HEK293 (cell line): Measurements from ENCODE around the gene ABRACL.

ENCODE experiments used
- CTCF ChIA-PET: fragments of 350-600 bp; formaldehyde crosslinking; extraction: SDS; loops from one replicate; lab custom pipeline; 2021; ENCODE audit warnings: antibody characterized with exemption; lab: Yijun Ruan, JAX
- POLR2A ChIA-PET: fragments of 300-600 bp; formaldehyde crosslinking; extraction: SDS; loops from one replicate; lab custom pipeline; 2020; ENCODE audit warnings: antibody characterized with exemption, inconsistent platforms; lab: Yijun Ruan, JAX
- H3K27ac ChIP-seq: fragments of 200-500 bp; sonication (Bioruptor generic); 2 replicates; pipeline ENCODE4 v1.5.1; 2014; ENCODE audit warnings: low read depth, low read length, control low read depth, inconsistent platforms; ENCODE audit errors: extremely low read depth
- H3K36me3 ChIP-seq, 2 experiments: fragments of 200-500 bp in 1 of 2; sonication (Bioruptor generic) in 1 of 2; 1 replicate in 1 of 2; 2 replicates in 1 of 2; pipeline ENCODE4 v1.5.1; 2014 to 2017; ENCODE audit warnings: inconsistent platforms in 2 of 2, low read length in 2 of 2; ENCODE audit not compliant: control insufficient read depth in 2 of 2, insufficient read depth in 1 of 2
- H3K4me1 ChIP-seq: fragments of 200-500 bp; sonication (Bioruptor generic); 2 replicates; pipeline ENCODE4 v1.5.1; 2014; ENCODE audit warnings: mild to moderate bottlenecking, low read length, inconsistent platforms; ENCODE audit not compliant: control insufficient read depth, insufficient read depth
- H3K4me3 ChIP-seq: 2 replicates; pipeline ENCODE4 v1.5.1; 2011; ENCODE audit warnings: low read depth, mild to moderate bottlenecking, control low read depth, low read length, moderate library complexity
- H3K9me3 ChIP-seq: fragments of 200-500 bp; sonication (Bioruptor generic); 2 replicates; pipeline ENCODE4 v1.5.1; 2014; ENCODE audit warnings: low read depth, low read length, inconsistent platforms; ENCODE audit not compliant: control insufficient read depth, insufficient read depth
- IKZF3 ChIP-seq: fragments of 450-650 bp; IDR thresholded peaks from 2 replicates; pipeline ENCODE4 v1.5.0; 2018; ENCODE audit warnings: missing biosample characterization, mild to moderate bottlenecking, missing genetic modification characterization, moderate library complexity
- KLF16 ChIP-seq: fragments of 450-650 bp; formaldehyde crosslinking; IDR thresholded peaks from 2 replicates; pipeline ENCODE4 v1.5.1; 2017; ENCODE audit warnings: missing biosample characterization, missing genetic modification characterization
- MEIS1 ChIP-seq: sonication (generic); formaldehyde crosslinking; IDR thresholded peaks from 2 replicates; pipeline ENCODE4 v1.8.1; 2022; ENCODE audit warnings: missing genetic modification reagents, mild to moderate bottlenecking, borderline replicate concordance
- PRDM1 ChIP-seq: fragments of 450-650 bp; formaldehyde crosslinking; IDR thresholded peaks from 2 replicates; pipeline ENCODE4; 2016; ENCODE audit warnings: missing biosample characterization, missing genetic modification characterization
- SP3 ChIP-seq: fragments of 450-650 bp; formaldehyde crosslinking; IDR thresholded peaks from 2 replicates; pipeline ENCODE4 v1.5.1; 2016; ENCODE audit warnings: missing biosample characterization, missing genetic modification characterization
- WT1 ChIP-seq: fragments of 450-650 bp; formaldehyde crosslinking; IDR thresholded peaks from 2 replicates; pipeline ENCODE4 v1.5.1; 2016; ENCODE audit warnings: missing biosample characterization, missing genetic modification characterization
- ZBTB17 ChIP-seq: fragments of 450-650 bp; formaldehyde crosslinking; IDR thresholded peaks from 2 replicates; pipeline ENCODE4 v1.5.1; 2016; ENCODE audit warnings: missing biosample characterization, missing genetic modification characterization
- ZBTB20 ChIP-seq: fragments of 450-650 bp; formaldehyde crosslinking; IDR thresholded peaks from 2 replicates; pipeline ENCODE4 v1.5.1; 2016; ENCODE audit warnings: missing biosample characterization, missing genetic modification characterization
- ZBTB48 ChIP-seq: fragments of 450-650 bp; formaldehyde crosslinking; IDR thresholded peaks from 2 replicates; pipeline ENCODE4 v1.5.1; 2016; ENCODE audit warnings: missing biosample characterization, missing genetic modification characterization
- ZBTB8A ChIP-seq: fragments of 450-650 bp; formaldehyde crosslinking; IDR thresholded peaks from 2 replicates; pipeline ENCODE4 v1.5.1; 2016; ENCODE audit warnings: missing biosample characterization, missing genetic modification characterization
- ZNF23 ChIP-seq: fragments of 450-650 bp; formaldehyde crosslinking; IDR thresholded peaks from 2 replicates; pipeline ENCODE4 v1.5.1; 2016; ENCODE audit warnings: missing biosample characterization, missing genetic modification characterization, borderline replicate concordance
- ZNF391 ChIP-seq: fragments of 450-650 bp; formaldehyde crosslinking; IDR thresholded peaks from 2 replicates; pipeline ENCODE4 v1.5.1; 2016; ENCODE audit warnings: low read depth, missing biosample characterization, missing genetic modification characterization, borderline replicate concordance
- ZNF404 ChIP-seq: fragments of 450-650 bp; formaldehyde crosslinking; IDR thresholded peaks from 2 replicates; pipeline ENCODE4 v1.5.1; 2017; ENCODE audit warnings: missing biosample characterization, missing genetic modification characterization
- ZNF423 ChIP-seq: fragments of 450-650 bp; formaldehyde crosslinking; IDR thresholded peaks from 2 replicates; pipeline ENCODE4 v1.5.1; 2016; ENCODE audit warnings: missing biosample characterization, missing genetic modification characterization
- ZNF555 ChIP-seq: fragments of 450-650 bp; formaldehyde crosslinking; conservative IDR thresholded peaks from 2 replicates; pipeline ENCODE4 v1.5.1; 2017; ENCODE audit warnings: missing biosample characterization, mild to moderate bottlenecking, missing genetic modification characterization, inconsistent platforms
- ZNF561 ChIP-seq: fragments of 450-650 bp; IDR thresholded peaks from 2 replicates; pipeline ENCODE4 v1.5.1; 2018; ENCODE audit warnings: missing biosample characterization, missing genetic modification characterization, borderline replicate concordance
- ZNF623 ChIP-seq: fragments of 450-650 bp; formaldehyde crosslinking; IDR thresholded peaks from 2 replicates; pipeline ENCODE4 v1.5.1; 2016; ENCODE audit warnings: missing biosample characterization, missing genetic modification characterization
- ZSCAN30 ChIP-seq: fragments of 450-650 bp; IDR thresholded peaks from 2 replicates; pipeline ENCODE4 v1.5.1; 2018; ENCODE audit warnings: missing biosample characterization, mild to moderate bottlenecking, missing genetic modification characterization, moderate library complexity
- TF ChIP-seq, protein P1 (sequence below): fragments of 450-650 bp; formaldehyde crosslinking; IDR thresholded peaks from 2 replicates; pipeline ENCODE4 v1.5.1; 2017; ENCODE audit warnings: missing biosample characterization, mild to moderate bottlenecking, missing genetic modification characterization, moderate library complexity
- TF ChIP-seq, protein P2 (sequence below): fragments of 450-650 bp; formaldehyde crosslinking; IDR thresholded peaks from 2 replicates; pipeline ENCODE4 v1.5.1; 2016; ENCODE audit warnings: missing biosample characterization, missing genetic modification characterization
- TF ChIP-seq, protein P3 (sequence below): fragments of 450-650 bp; formaldehyde crosslinking; IDR thresholded peaks from 2 replicates; pipeline ENCODE4 v1.5.1; 2016; ENCODE audit warnings: missing biosample characterization, missing genetic modification characterization, borderline replicate concordance
- TF ChIP-seq, protein P4 (sequence below): fragments of 450-650 bp; formaldehyde crosslinking; IDR thresholded peaks from 2 replicates; pipeline ENCODE4 v1.5.1; 2016; ENCODE audit warnings: missing biosample characterization, missing genetic modification characterization, low read depth

Gene ABRACL

DNA sequence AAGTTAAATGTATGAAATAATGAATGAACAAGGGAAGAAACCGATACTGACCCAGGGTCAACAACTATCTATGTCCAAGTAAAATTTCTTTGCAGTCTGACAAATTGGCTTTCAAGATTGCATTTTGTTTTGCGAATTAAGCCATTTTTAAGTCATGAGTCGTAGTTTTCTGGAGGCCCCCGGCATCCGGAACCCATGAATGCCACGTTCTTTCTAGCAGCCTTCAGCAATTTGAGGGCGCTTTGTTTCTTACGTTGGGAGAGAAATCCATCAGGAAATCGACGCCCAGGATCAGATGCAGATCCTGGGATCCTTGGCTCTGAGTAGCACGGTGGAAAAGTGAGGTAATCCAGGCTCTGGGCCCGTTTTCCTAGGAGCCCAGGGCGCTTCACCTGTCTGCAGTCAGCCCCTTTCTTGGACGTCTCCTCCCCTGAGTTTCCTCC is 309 bp upstream of the ABRACL start:
- CTCF ChIA-PET: interaction anchor here (1.2 to 1.6 kb wide), 2 partner anchors 39 to 211 kb away, joined by 4 to 7 read pairs; partner anchors contain the start of gene REPS1
- peaks cover 7% of the 10 kb centered on the region for H3K4me1 ChIP-seq

DNA sequence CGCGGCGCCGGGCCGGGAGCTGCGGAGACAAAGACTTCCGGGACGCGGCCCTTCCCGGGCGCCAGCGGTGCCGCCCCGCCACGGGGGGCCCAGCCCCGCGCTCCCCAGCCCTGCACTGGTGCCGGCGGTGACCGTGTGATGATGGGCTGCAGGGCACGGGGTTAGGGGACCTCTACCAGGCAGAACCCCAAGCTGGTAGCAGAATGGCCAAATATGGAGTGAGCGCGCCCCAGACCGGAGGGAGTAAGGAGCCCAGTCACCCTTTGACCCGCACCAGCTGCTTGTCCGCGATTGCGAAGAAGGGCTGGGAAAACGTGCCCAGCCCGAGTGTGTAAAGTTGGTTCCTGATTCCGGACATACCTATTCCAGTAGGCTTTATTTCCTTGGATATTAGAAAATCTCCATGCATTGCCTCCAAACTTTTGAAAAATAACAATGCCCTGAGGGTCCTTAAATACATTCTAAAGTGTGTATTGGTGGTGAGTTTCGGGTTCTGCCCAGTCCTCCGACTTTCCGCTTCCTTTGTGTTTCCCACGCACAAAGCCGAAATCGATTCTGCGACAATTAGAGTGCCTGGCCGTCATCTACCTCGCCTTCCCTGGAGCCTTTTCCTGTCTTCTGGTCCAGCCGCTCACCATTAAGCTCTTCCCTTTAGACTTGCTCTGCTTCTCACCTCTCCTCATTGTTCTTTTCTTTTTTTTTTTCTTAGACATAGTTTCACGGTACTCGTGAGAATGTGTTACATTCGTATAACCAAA is 1.1 kb downstream of the ABRACL start:
- Histone ChIP-seq H3K4me3 (peak overlapping the region; percentile 92), H3K36me3 (peaks cover 0 to 13% of the 10 kb centered on the region in 2 experiments; a peak in 1 of 3 replicates), H3K9me3 (no peaks in the 10 kb centered on the region), H3K4me1 (peaks cover 7% of the 10 kb centered on the region), H3K27ac (peak overlapping the region; percentile 78; the same call in 1 of the 2 replicates)
- CTCF ChIA-PET: interaction anchor here (1.1 kb wide), 1 partner anchor 41 kb away, joined by 3 read pairs; no protein-coding TSS in a partner anchor
- POLR2A ChIA-PET: interaction anchor here (0.8 to 1.1 kb wide), 4 partner anchors 11 to 122 kb away, joined by 3 to 4 read pairs (median 3); partner anchors contain the start of gene REPS1
- TF ChIP-seq ZBTB8A (tag by site-specific recombination) (peak; percentile 76), PRDM1 (tag by site-specific recombination) (no peak), WT1 (tag by site-specific recombination) (peak; percentile 12; the same call in 1 of the 2 replicates), ZNF561 (tag by site-specific recombination) (0 out of 2 replicates have a peak, but pooled peaks have one; percentile 39), ZBTB17 (tag by site-specific recombination) (peak; percentile 77), ZBTB20 (tag by site-specific recombination) (peak; percentile 85), ZSCAN30 (tag by site-specific recombination) (peak; percentile 15; the same call in 1 of the 2 replicates), ZNF391 (tag by site-specific recombination) (no peak), ZNF555 (tag by site-specific recombination) (no peak), KLF16 (tag by site-specific recombination) (no peak), ZNF404 (tag by site-specific recombination) (no peak)
- TF ChIP-seq, protein P1, sequence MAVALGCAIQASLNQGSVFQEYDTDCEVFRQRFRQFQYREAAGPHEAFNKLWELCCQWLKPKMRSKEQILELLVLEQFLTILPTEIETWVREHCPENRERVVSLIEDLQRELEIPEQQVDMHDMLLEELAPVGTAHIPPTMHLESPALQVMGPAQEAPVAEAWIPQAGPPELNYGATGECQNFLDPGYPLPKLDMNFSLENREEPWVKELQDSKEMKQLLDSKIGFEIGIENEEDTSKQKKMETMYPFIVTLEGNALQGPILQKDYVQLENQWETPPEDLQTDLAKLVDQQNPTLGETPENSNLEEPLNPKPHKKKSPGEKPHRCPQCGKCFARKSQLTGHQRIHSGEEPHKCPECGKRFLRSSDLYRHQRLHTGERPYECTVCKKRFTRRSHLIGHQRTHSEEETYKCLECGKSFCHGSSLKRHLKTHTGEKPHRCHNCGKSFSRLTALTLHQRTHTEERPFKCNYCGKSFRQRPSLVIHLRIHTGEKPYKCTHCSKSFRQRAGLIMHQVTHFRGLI (tag by site-specific recombination): peak; percentile 25; the same call in 1 of the 2 replicates

More for the DNA sequence above, 309 bp upstream of the ABRACL start:
- POLR2A ChIA-PET: interaction anchor here (0.6 to 1.2 kb wide), 6 partner anchors 10 to 255 kb away, joined by 3 to 4 read pairs (median 3); partner anchors contain the start of gene CCDC28A
- TF ChIP-seq ZNF623 (tag by site-specific recombination) (0 out of 2 replicates have a peak, but pooled peaks have one; percentile 22), MEIS1 (no peak), ZBTB8A (tag by site-specific recombination) (peak; percentile 95), ZSCAN30 (tag by site-specific recombination) (0 out of 2 replicates have a peak, but pooled peaks have one; percentile 10), ZBTB48 (tag by site-specific recombination) (peak; percentile 90; the same call in 1 of the 2 replicates), ZNF423 (tag by site-specific recombination) (no peak), ZNF23 (tag by site-specific recombination) (no peak), IKZF3 (peak; percentile 82; the same call in 1 of the 2 replicates), SP3 (tag by site-specific recombination) (0 out of 2 replicates have a peak, but pooled peaks have one; percentile 70)
- TF ChIP-seq, protein P2, sequence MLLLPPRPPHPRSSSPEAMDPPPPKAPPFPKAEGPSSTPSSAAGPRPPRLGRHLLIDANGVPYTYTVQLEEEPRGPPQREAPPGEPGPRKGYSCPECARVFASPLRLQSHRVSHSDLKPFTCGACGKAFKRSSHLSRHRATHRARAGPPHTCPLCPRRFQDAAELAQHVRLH: no peak
- TF ChIP-seq, protein P3, sequence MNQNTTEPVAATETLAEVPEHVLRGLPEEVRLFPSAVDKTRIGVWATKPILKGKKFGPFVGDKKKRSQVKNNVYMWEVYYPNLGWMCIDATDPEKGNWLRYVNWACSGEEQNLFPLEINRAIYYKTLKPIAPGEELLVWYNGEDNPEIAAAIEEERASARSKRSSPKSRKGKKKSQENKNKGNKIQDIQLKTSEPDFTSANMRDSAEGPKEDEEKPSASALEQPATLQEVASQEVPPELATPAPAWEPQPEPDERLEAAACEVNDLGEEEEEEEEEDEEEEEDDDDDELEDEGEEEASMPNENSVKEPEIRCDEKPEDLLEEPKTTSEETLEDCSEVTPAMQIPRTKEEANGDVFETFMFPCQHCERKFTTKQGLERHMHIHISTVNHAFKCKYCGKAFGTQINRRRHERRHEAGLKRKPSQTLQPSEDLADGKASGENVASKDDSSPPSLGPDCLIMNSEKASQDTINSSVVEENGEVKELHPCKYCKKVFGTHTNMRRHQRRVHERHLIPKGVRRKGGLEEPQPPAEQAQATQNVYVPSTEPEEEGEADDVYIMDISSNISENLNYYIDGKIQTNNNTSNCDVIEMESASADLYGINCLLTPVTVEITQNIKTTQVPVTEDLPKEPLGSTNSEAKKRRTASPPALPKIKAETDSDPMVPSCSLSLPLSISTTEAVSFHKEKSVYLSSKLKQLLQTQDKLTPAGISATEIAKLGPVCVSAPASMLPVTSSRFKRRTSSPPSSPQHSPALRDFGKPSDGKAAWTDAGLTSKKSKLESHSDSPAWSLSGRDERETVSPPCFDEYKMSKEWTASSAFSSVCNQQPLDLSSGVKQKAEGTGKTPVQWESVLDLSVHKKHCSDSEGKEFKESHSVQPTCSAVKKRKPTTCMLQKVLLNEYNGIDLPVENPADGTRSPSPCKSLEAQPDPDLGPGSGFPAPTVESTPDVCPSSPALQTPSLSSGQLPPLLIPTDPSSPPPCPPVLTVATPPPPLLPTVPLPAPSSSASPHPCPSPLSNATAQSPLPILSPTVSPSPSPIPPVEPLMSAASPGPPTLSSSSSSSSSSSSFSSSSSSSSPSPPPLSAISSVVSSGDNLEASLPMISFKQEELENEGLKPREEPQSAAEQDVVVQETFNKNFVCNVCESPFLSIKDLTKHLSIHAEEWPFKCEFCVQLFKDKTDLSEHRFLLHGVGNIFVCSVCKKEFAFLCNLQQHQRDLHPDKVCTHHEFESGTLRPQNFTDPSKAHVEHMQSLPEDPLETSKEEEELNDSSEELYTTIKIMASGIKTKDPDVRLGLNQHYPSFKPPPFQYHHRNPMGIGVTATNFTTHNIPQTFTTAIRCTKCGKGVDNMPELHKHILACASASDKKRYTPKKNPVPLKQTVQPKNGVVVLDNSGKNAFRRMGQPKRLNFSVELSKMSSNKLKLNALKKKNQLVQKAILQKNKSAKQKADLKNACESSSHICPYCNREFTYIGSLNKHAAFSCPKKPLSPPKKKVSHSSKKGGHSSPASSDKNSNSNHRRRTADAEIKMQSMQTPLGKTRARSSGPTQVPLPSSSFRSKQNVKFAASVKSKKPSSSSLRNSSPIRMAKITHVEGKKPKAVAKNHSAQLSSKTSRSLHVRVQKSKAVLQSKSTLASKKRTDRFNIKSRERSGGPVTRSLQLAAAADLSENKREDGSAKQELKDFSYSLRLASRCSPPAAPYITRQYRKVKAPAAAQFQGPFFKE (tag by site-specific recombination): no peak
- TF ChIP-seq, protein P4, sequence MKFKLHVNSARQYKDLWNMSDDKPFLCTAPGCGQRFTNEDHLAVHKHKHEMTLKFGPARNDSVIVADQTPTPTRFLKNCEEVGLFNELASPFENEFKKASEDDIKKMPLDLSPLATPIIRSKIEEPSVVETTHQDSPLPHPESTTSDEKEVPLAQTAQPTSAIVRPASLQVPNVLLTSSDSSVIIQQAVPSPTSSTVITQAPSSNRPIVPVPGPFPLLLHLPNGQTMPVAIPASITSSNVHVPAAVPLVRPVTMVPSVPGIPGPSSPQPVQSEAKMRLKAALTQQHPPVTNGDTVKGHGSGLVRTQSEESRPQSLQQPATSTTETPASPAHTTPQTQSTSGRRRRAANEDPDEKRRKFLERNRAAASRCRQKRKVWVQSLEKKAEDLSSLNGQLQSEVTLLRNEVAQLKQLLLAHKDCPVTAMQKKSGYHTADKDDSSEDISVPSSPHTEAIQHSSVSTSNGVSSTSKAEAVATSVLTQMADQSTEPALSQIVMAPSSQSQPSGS (tag by site-specific recombination): peak; percentile 25; the same call in 1 of the 2 replicates
- Histone ChIP-seq H3K9me3 (no peaks in the 10 kb centered on the region), H3K36me3 (peaks cover 0 to 1% of the 10 kb centered on the region in 2 experiments; a peak in 1 of 3 replicates), H3K27ac (peak overlapping the region; percentile 78), H3K4me3 (peak overlapping the region; percentile 92)
